SIG-M5 treated with dmso at 0.1 percent for 504 hours (cell line): ENCODE data around the gene ADM.
"Not testable (repeated sequence)": the region's sequence is repeated elsewhere in the genome, so short reads cannot be mapped to it uniquely, and the experiment has no call there.

Source experiments
- DNase-seq: peaks from one replicate; lab custom pipeline; 2025; ENCODE audit not compliant: unreplicated experiment; lab: John Stamatoyannopoulos, UW

ADM gene, protein sequence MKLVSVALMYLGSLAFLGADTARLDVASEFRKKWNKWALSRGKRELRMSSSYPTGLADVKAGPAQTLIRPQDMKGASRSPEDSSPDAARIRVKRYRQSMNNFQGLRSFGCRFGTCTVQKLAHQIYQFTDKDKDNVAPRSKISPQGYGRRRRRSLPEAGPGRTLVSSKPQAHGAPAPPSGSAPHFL

DNA sequence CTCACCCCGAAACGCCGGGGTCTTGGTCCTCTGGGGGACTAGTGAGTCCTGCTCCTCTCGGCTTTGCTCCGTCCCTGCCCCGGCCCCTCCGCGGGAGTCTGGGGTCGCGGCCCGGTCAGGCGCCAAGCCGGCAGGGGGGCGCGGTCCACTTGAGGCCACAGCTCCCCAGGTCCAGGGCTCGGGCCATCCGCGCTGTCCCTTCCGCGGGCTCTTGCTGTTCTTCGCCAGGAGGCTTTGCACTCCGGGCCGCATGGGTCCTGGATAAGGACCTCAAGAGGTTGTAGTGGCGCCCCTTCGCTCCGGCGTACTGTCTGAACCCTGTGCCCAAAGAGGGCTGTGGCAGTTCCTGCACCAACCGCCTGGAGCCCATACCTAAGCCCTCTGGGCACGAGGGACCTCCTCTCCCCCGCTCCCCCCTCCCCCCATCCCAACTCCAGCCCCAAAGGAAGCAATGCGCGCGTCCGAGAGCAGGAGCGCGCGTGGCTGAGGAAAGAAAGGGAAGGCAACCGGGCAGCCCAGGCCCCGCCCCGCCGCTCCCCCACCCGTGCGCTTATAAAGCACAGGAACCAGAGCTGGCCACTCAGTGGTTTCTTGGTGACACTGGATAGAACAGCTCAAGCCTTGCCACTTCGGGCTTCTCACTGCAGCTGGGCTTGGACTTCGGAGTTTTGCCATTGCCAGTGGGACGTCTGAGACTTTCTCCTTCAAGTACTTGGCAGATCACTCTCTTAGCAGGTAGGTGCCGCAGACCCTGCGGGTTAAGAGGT is at the start of gene ADM:
Gene ADM (plus strand): TSS at position 579 of the 767 bp plus-strand sequence. CDS start 628 bp downstream, outside the sequence.
- peak; percentile 70 for DNase-seq

DNA sequence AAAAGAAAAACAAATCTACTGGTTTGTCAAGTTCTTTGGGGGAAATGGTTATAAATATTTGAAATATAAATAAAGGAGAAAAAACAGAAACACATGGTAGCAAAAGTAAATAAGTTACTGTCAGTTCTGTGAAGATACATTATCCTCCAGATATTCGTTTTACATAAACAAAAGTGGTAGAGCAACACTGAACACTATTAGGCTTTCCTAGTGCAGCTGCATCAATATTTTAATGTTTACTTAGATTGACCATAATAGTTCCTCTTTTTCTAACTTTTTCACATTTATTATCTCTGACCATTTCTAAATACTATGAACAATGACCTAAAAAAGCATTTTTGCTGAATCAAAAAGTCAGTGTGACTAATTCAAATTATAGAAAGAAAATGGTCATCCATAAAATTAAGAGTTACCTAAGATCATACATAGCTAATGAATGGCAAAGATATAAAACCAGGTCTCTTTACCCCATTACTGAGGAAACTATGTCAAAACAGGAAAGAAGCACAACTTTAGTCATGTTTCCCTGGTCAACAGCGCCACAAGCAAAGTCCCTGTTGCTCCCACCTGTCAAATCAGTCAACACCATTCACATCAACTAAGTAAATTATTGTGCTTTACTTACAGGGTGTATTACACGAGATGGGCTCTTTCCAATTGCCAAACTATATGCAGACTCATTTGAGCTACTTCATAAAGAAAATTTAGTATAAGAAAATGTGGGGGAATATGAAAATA is 49.3 kb upstream of the ADM start:
- no peak for DNase-seq

DNA sequence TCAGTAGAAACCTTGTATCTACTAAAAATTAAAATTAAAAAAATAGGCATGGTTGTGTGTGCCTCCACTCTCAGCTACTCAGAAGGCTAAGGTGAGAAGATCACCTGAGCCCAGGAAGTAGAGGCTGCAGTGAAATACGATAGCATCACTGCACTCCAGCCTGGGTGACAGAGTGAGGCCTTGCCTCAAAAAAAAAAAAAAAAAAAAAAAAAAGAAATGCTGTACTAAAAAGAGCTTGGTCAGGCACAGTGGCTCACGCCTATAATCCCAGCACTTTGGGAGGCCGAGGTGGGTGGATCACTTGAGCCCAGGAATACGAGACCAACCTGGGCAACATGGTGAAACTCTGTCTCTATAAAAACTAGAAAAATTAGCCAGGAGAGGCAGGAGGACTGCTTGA is 47.4 kb upstream of the ADM start:
- no peak for DNase-seq

DNA sequence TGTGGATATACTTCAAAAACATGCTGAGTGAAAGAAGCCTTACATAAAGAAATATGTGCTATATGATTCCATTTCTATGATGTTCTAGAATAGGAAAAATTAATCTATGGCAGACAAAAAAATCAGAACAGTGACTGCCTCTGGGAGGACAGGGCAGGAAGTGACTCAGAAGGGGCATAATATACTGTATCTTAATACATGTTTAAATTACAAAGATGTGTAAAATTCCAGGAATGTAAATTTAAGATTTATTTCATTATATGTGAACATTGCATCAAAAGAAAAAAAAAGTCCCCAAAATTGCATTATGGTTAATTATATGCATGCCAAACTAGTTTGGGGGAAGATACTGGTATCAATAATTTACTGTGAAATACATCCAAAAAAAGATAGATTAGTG is 43.1 kb upstream of the ADM start:
- DNase-seq: no peak

DNA sequence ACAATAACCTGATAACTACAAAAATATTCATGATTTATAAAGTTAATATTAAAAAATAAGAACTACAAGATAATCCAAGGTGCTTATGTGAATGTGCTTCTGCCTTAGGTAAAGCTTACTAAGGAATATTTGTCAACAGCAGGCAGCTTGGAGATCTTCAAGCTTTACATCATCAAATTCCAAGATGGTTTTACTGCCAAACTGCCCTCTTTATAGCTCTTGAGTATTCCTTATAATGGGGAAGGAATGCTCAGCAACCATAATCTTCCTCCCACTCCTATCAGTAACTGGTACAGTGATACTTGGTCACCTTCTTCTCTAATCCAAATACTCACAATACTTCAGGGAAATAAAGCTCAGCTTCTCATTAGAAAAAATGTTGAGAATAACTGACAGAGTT is 40.9 kb upstream of the ADM start:
- DNase-seq: no peak

DNA sequence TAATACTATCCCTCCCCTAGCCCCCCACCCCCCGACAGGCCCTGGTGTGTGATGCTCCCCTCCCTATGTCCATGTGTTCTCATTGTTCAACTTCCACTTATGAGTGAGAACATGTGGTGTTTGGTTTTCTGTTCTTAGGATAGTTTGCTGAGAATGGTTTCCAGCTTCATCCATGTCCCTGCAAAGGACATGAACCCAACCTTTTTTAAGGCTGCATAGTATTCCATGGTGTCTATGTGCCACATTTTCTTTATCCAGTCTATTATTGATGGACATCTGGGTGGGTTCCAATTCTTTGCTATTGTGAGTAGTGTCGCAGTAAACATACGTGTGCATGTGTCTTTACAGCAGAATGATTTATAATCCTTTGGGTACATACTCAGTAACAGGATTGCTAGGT is 40.2 kb upstream of the ADM start:
- DNase-seq: not testable (repeated sequence)

DNA sequence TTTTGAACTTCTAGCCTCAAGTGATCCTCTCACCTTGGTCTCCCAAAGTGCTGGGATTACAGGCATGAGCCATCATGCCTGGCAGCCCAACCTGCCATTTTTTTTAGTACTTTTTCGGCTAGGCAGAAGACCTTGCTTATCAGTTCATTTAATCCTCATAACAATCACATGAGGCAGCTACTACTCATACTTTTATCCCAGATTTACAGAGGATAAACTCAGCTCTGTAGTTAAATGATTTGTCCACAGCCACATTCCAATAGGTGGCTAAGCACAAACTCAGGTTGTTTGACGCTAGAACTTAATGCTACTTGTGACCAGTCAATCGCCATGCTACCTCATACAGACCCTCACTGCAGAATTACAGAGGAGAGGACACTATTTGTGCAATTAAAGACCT is 38.9 kb upstream of the ADM start:
- no peak for DNase-seq

DNA sequence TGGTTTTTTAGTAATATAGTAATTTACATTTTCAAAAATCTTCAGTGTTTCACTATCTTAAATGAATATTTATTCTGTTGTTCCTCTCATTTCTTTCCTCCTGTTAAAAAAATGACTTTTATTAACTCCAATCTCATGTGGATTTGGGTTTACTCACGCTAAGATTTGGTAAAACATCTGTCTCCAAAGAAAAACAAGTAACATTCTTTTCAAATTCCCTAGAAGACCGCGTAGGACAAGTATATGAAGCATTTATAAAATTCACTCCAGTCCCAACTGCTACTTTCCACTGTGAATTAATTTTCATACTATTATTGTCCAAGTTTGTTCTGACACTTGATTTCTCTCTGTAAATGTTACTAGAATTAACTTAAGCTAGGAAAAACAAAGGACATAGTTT is 37.1 kb upstream of the ADM start:
- DNase-seq: no peak

DNA sequence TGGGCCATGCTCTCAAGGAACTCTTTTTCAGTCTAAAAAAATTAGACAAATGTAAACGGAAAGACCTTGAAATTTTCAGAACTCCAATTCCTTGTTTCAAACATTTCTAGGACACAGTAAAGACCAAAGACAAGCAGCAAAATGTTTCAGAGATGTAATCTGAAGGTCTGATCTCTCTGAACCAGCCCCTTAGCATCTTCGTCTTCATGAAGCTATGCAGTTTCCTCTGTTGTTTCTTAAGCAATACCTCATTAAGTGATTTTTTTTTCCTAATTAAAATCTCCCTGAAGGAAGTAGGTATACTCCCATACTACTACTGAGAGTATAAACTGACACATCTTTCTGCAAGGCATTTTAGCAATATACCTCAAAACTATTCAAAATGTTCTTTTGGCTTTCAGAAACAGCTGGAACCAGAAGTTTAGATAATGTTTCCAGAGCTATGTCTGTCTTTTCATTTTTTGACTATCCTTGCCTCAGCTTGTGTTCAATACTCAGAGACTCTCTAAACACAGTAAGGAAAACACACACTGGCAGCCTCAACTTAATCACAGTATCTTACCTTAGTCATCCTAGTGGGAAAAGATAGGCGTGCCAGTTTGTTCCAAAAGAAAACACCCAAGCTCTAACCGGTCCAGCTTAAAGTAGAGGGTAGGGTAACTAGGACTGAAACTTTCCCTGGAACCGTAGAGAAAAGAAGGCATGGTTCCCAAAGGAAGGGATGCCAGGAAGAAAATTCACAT is 36.0 kb upstream of the ADM start:
- no peak for DNase-seq

DNA sequence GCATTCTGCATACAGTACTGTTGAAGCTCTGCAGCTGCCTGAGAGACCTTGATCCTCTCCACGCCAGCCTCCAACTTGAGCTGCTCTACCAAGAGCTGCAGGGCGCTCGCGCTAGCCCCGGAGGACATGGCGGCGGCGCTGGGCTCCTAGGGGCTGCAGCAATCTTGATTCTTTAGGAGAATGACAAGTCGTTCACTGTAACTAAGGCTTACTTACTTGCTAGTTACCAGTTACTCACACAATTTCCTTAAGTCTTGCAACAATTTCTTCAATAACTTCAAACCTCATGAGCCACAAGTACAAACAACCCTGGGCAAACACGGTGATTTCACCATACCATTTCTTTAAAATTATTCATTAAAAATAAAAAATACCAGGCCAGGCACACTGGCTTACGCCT is 32.7 kb upstream of the ADM start:
- DNase-seq: no peak

DNA sequence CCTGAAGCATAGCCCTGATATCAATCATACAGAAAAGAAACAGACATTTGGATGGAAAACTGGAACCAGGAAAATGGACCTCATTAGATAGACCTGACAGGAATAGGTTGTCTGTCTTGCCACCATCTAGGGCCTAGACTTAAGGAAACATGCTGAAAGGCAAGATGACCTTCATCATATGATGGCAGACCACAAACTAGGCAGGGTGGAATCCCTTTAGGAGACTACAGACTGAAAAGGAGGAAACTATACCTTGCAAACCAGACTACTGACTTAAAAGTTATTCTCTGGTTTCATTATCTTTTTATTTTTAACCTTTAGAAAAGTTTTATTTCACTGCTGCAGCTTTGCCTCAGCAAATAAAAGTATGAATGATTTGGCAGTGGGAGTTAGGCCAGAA is 31.1 kb upstream of the ADM start:
- DNase-seq: no peak

DNA sequence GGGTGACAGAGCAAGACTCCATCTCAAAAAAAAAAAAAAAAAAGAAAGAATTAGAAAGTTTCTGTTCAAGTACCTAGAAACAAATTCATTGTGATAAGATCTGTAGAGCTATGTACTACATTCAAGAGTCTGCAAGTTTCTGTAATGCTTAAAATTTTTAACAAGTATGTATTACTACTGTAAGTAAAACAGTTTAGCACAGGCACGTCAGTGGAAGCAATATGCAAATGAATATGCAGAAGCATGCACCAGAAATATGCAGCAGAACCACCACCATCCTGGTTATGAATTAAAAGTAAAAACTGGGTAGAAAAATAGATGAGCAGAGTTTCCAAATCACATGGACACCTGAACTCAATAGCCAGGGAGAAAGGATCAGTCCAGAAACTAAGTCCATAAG is 30.1 kb upstream of the ADM start:
- DNase-seq: no peak

DNA sequence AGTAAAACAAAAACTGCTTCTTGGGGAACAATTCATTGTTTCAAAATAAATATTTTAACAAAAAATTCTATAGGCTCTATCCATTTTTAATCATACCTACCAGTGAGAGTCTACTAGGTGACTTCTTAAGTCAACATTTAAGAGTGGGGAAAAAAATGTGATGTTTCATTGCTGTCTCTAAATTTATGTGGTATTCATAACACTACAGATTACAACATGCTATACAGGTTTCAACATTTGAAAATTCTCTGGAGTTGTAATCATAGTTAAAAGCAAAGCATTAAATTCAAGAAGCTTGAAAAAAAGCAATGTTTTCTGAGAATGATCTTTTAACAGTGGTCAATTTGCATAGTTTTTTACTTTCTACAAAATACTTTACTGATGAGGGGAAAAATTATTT is 29.2 kb upstream of the ADM start:
- DNase-seq: no peak

DNA sequence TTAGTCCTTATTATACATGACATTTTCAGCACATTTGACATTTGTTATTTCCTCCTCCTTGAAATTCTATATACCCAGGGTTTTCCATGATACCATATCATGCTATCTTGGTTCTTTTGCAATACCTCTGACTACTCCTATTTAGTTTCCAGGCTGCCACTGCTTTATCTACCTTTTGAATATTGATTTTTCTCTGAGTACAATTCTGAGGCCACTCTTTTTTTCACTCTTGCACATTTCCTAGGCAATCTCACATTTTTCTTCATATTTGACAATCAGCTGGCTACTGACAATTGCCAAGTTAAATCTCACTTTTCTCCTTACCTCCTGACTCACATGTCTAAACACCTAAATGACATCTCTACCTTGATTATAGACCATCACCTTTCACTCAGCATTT is 22.8 kb upstream of the ADM start:
- no peak for DNase-seq

DNA sequence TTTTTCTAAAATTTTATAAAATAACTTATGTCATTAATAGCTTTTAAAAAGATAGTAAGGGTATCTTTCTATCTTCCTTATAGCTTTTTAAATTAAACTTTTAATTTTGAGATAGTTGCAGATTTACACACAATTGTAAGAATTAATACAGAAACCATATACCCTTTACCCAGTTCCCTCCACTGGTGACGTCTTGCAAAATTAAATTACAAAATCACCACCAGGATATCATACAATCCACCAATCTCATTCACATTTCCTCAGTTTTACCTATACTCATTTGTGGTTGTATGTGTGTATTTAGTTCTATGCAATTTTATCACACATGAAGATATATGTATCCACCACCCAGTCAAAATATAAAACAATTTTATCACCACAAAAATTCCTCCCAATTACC is 20.9 kb upstream of the ADM start:
- DNase-seq: no peak

DNA sequence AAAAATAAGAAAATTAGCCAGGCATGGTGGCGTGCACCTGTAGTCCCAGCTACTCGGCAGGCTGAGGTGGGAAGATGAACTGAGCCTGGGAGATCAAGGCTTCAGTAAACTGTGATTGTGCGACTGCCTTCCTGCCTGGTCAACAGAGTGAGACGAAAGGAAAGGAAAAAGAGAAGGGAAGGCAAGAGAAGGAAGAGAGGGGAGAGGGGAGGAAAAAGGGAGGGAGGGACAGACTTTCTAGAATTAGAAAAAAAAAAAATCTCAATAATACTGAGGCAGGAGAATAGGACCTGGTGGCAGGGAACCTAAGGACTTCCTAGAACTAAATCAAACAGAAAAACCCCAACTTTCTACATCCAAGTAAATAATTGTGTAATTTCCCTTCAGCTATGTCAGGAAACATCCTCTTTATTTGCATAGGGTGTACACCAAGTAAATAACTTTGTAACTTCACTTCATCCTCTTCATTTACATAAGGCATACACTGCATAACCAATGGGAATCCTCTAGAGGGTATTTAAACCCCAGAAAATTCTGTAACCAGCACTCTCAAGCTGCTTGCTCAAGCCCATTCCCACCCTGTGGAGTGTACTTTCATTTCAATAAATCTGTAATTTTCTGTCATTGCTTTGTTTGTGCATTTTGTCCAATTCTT is 19.6 kb upstream of the ADM start:
- DNase-seq: peak; percentile 37

DNA sequence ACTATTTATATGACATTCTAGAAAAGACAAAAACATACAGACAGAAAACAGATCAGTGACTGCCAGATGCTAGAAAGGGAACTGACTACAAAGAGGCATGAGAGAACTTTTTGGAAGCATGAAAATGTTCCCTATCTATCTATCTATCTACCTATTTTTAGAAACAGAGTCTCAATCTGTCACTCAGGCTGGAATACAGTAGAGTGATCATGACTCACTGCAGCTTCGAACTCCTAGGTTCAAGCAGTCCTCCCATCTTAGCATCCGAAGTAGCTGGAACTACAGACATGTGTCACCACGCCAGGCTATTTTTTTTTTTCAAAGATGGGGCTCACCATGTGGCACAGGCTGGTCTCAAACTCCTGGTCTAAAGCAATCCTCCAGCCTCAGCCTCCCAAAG is 17.7 kb upstream of the ADM start:
- DNase-seq: no peak

DNA sequence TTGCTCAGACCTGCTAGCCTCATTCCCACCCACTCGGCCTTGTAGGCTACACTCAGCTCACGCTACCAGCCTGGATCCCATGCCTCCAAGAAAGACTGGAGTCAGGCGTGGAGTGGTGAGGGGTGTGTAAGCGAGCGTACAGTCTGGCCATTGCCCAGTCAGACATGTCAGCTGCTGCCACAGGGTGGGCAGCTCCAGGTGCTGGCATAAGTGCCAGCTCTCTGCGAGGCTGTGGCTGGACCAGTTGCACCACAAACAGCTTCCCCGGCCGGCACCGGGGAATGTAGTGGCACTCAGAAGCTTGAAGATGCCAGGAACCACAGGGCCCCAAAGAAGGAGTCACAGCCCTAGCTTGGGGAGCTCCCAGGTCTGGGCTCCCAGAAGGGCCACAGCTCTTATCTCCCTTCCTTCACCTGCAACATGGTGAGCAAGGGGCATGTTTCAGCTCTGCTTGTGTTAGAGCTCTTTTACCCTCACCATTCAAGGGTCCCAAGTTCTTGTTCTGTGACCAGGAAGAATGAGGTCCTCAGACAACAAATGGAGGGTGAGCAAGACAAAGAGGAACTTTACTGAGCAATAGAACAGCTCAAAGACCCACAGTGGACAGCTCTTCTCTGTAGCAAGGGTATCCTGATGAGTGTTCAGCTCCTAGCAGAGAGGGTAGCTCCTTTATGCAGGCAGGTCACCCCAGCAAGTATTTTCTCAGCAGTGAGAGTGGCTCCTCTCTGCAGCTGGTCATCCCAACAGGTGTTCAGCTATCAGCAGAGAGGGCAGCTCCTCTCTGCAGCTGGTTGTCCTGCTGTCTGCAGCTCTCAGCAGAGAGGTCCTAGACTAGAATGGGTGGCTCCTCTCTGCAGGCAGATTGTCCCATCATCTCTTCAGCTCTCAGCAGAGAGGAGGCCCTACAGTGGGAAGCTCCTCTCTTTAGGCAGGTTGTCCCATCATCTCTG is 16.8 kb upstream of the ADM start:
- DNase-seq: no peak

DNA sequence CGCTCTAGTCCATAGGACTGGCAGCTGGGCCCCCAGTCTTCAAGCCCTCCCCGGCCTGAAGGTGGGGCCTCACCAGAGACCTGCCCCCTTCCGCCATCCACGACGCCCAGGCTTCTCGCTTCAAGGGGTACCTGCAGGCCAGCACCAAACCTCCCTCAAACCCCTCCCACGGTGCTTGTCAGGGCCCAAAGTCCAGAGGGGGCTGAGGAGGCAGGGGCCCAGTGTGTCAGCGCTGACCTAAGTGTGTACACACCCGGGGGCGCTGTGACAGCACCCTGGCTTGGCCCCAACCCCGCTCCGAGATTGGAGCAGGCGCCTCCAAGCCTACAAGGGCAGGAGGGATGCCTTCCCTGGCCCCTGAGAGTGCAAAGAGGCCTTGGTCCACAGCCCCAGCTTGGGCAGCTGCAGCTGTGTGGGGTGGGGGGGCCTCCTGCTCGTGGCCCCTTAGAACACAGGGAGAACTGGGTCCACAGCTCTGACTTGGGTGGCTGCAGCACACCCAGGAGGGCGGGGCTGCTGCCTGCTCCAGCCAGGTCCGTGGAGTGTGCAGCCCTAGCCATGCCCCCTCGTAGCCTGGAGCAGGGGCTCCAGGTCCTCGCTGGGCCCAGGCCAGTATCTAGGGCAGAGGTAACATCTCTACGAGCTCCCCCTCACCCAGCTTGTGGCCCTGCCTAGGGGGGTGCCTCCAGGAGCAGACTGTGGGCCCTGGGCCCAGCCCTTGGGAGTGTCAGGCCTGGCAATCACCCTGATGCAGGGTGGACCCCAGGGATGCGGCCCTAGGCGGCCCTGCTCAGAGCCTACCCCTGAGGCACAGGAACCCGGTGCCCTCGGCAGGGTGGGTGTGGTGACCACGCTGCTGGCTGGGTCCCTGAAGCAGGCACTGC is 15.8 kb upstream of the ADM start:
- DNase-seq: no peak
